NCI-H128 (cell line): ENCODE measurements around the gene C14orf39.

Source experiments
- DNase-seq: peaks from one replicate; lab custom pipeline; 2025; ENCODE audit not compliant: unreplicated experiment; lab: John Stamatoyannopoulos, UW

The C14orf39 gene

DNA sequence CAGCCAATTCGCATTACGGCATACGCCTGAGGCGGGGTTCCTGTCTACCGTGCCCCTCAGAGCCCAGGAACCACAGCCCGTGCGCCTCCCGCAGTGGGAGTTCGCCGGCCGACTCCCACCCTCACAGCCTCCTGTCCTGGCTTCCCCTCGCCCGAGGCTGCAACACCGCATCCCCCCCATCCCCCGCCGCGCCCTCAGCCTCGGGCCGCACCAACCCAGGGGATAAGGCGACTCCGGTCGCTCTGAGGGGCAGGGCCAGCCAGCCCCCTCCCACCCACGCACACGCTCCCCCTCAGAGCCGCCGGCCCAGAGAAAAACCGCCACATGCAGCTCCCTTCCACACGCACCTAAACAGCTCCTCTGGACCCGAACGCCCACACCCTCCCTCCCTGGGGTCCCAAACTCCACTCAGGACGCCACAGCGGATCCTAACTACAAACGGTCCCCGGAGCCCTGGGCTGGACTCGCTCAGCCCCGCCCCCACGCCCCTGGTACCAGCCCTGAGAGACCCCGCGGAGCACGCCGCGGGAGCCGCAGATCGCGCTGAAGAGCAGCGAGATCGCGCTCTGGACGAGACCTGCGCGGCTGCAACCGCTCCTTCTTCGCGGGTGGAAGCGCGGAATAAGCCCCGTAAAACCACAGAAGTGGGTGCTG is at the start of gene C14orf39:
Gene C14orf39 (minus strand): TSS at position 466 of the 654 bp plus-strand sequence. CDS start 985 bp downstream, outside the sequence.
- no peak for DNase-seq

- no peak for DNase-seq
Observed at GRCh38 chr14:60532442-60532841, 46.6 kb upstream of the C14orf39 start.

DNA sequence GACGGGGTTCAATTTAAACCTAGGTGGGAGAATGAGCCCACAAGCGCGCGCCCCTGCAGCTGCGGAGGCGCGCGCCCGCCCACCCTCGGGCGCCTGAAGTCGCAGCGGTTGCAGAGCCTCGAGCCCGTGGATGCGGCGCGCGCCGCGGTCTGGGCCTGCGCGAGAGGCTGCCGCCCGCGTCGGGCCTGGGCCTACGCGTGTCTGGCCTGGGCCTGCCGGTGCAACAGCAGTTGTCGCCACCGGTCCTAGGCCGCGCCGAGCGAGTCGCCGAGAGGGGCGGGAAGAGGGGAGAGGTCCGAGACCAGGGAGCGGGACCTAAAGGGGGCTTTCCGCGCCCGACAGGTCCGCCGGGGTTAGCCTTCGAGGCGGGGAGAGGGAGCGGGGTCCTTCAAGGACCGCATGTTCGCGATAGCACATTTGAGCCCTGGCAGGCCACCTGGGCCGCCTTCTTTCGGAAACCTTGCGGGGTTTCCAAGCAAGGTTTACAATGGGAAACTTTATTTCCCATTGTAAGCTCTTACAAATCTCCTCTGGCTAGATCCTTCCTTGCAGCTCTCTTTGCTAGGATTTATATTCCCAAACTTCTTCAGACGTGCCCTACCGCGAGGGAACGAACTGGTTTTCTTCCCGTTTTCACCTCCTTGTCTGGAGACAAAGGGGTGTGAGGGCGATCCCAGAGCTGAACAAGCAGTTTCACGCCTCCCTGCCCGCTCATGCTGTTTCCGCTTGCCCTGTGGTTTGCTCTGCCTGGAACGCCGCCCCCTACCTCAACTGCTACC is 29.8 kb upstream of the C14orf39 start:
- DNase-seq = no peak

- no peak for DNase-seq
Observed at GRCh38 chr14:60514741-60515491, 29.1 kb upstream of the C14orf39 start.

DNA sequence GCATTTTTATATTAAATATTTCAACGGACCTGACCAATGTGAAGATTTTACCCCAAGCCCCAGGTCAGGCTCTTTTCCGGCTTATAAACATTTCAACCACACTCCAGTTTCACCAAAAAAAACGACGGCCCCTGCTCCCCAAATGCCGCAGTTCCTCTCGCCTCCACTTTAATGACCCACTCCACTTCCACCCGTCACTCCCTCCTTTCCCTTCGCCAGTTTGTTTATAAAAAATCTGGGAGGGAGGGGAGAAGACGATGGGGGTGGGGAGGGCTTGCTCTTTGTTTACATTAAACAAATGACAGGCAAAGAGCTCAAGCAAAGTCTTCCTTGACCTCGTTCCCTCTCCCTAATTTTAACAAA is 28.5 kb upstream of the C14orf39 start:
- peak; percentile 36 for DNase-seq

DNA sequence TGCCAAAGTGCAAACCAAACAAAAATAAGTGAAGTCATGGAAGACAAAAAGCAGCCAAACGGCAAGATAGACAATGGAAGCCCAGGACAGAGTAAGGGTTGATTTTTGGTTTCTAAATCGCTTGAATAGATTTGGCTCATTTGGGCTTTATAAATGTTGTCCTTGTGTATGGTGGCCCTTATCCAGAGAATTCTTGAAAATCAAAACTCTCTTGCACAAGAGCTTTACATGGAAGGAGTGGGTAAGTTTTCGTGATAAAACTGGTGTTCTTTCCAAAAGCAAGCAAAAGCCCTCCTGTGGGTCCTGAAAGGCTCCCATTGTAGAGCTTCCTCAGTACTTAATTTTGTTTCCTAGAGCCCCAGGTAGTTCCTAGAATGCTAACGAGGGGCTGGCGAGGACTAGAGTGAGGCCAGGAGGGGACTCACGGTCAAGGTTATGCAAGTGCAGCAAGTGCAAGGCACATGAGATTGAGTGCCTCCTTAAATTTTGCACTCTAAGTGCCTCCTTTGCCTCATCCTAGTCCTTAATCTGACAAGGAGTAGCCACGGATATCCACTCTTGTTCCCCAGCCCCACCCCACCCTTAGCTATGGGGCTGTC is 27.2 kb upstream of the C14orf39 start:
- DNase-seq = no peak

GRCh38 chr14:60512126-60512525 is 26.3 kb upstream of the C14orf39 start:
- DNase-seq = no peak

GRCh38 chr14:60510951-60511599 is 25.2 kb upstream of the C14orf39 start:
- DNase-seq = no peak

DNA sequence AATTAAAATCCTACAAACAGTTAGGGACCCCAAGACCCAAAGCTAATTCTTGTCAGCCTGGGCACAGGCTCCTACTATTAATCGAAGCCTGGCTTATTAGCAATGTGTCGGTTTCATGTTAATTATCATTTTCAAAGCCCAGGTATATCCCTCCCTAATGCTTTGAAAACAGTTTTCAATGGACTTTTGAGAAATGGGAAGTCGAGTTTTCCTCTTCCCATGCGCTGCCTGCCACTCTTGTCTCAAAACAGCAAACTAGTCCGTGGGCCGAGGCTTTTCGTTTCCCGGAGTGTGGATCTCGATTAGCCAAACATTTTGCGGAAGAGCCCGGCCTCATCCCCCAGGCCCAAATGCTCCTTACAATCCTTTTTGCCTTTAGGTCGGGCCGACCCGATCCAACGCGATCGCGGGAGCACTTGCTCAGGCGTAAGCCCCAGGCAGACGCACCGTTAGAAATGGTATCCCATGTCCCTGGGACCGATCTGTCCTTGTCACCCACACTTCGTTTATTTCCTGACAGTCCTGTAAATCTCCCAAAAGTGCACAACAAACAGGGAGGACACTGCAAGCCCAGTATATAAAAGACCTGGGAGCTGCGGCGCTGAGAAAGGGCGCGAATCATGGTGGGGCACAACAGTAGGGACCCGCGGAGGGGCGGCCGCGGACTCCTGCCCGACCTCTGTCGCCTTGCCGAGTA is 24.5 kb upstream of the C14orf39 start:
- no peak for DNase-seq

GRCh38 chr14:60509438-60510253 is 23.8 kb upstream of the C14orf39 start:
- no peak for DNase-seq

GRCh38 chr14:60508707-60509437 is 23.0 kb upstream of the C14orf39 start, which contains the start of gene SIX6:
Gene SIX6 (plus strand): TSS chr14:60509146. CDS start chr14:60509399, 253 bp downstream.
- DNase-seq = peak; percentile 36

GRCh38 chr14:60508363-60508706 is 22.5 kb upstream of the C14orf39 start:
- no peak for DNase-seq

DNA sequence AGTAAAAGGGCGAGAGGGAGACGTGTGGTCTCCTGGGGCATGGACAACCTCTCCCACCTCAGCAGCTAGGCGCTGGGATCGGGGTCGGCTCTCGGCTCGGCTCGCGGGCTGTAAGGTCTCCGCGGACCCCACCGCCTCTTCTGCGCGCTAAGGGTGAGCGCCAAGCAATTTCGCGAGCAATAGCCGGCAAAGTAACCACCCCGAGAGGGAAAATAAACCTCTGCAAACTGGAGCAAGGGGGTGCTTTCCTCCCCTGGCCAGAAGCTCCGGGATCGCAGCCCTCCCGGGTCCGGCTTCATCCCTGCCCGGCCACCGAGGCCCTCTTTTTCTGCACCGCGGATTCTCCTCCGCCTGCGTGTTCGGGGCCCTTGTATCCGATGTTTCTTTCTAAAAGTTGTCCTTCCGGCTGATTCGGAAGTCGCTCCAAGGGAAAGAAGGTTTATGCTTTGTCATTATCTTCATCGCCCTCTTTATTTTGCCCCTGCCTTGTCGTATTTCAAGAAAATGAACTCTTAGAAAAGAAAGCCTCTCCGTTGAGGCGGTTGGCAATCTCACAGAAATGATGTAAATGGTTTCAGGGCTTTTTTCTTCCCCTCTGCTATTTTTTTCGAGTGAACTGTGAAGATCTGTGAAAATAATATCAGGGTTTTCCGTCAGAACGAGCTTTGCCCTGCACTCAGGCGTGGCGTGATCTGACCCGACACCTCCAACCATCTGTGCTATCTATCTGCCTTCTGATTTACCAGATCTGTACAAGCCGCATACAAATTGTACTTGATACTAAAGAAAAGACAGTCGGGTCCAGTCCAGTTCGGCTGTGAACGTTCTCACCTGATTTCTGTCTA is 21.3 kb upstream of the C14orf39 start:
- no peak for DNase-seq

- no peak for DNase-seq
Observed at GRCh38 chr14:60506462-60506984, 20.7 kb upstream of the C14orf39 start.

GRCh38 chr14:60506010-60506409 is 20.1 kb upstream of the C14orf39 start:
- DNase-seq = no peak

DNA sequence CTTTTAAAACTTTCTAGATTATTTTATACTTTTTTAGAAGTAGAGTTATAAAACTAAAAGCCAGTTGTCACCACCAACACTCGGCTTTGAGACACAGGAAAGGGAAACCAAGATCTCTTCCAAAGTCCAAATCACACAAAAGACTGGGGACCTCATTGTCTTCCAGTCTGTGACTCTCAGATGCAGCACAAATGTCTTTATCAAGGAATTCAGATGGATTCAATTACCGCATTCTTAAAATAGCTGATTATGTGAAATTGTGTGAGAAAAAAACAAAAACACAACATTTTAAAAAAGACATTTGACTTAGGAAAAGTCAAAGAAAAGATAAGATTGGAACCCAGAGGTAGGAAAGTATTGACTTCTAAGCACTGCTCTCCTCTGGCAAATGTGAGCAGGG is 19.6 kb upstream of the C14orf39 start:
- DNase-seq = no peak

DNA sequence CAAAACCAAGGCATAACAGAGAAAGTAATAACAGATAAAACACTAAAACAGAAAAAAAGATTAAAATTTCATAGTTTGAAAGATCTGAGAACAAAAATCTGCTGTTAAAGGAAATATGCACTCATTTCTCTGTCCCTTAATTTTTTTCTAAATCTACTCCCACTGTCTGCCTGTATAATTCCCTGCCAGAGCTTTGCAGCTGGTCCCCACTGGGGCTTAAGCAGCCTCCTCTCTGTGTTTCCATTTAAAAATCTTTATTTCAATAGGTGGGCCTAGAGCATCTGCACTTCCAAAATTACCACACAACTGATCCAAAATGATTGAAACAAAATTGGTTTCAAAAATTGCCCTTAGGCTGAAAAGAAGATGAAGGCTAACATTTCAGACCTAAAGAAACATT is 16.7 kb upstream of the C14orf39 start:
- DNase-seq = no peak

DNA sequence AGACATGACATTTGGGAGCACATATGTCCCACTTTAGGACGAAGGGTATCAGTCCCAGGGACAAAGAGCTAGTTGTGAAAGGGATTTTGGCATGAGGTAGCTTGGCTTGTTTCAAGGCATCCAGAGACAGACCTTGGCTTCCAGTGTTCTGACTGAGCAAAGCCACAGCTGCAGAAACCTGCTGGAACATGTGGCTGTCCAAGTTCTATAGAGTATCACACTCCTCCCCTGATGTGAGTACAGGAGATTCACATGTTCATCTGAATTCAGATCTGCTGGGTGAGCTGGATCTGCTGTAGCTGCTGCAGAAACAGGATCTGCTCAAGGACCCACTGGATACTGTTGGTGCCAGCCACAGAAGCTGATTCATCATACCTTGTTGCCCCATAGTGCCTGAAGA is 10.1 kb upstream of the C14orf39 start:
- no peak for DNase-seq
